ENCODE measurements around the gene COL2A1.

- TF ChIP-seq POLR2A (IDR thresholded peaks at IDR 0.05) (no peak), EP300 (IDR thresholded peaks at IDR 0.05; ENCODE audit: low read depth) (no peak), POLR2AphosphoS5 (IDR thresholded peaks at IDR 0.05) (no peak)
- TF ChIP-seq, protein P1, sequence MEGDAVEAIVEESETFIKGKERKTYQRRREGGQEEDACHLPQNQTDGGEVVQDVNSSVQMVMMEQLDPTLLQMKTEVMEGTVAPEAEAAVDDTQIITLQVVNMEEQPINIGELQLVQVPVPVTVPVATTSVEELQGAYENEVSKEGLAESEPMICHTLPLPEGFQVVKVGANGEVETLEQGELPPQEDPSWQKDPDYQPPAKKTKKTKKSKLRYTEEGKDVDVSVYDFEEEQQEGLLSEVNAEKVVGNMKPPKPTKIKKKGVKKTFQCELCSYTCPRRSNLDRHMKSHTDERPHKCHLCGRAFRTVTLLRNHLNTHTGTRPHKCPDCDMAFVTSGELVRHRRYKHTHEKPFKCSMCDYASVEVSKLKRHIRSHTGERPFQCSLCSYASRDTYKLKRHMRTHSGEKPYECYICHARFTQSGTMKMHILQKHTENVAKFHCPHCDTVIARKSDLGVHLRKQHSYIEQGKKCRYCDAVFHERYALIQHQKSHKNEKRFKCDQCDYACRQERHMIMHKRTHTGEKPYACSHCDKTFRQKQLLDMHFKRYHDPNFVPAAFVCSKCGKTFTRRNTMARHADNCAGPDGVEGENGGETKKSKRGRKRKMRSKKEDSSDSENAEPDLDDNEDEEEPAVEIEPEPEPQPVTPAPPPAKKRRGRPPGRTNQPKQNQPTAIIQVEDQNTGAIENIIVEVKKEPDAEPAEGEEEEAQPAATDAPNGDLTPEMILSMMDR (IDR thresholded peaks at IDR 0.05), result no peak
Observed at GRCh38 chr12:47975816-47976215, 28.5 kb downstream of the COL2A1 start.

Data from transverse colon (tissue), 4 donors.